COLO668 (cell line): ENCODE data around the gene AMH.

ENCODE experiments used
- DNase-seq: peaks from one replicate; lab custom pipeline; 2025; ENCODE audit not compliant: unreplicated experiment; lab: John Stamatoyannopoulos, UW

AMH gene

DNA sequence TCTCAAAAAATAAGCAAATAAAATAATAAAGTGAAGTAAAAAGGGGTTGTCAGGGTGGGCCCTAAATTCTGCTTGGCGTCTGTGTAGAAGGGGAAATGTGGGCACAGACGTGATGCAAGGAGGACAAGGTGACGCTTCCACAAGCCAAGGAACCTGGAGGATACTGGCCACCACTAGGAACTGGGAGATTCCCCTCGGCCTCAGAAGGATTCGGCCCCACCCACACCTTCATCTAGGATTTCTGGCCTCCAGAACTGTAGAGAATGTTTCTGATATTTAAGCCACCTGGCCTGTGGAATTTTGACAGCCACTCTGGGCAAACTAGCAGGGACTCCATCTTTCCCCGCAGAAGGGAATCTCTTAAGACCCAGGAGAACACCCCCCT, 14.1 kb upstream of the AMH start:
- DNase-seq, result no peak

GRCh38 chr19:2235381-2236063, 13.6 kb upstream of the AMH start:
- peak; percentile 90 for DNase-seq

- no peak for DNase-seq
Measured at GRCh38 chr19:2236064-2236313, 13.1 kb upstream of the AMH start.

DNA sequence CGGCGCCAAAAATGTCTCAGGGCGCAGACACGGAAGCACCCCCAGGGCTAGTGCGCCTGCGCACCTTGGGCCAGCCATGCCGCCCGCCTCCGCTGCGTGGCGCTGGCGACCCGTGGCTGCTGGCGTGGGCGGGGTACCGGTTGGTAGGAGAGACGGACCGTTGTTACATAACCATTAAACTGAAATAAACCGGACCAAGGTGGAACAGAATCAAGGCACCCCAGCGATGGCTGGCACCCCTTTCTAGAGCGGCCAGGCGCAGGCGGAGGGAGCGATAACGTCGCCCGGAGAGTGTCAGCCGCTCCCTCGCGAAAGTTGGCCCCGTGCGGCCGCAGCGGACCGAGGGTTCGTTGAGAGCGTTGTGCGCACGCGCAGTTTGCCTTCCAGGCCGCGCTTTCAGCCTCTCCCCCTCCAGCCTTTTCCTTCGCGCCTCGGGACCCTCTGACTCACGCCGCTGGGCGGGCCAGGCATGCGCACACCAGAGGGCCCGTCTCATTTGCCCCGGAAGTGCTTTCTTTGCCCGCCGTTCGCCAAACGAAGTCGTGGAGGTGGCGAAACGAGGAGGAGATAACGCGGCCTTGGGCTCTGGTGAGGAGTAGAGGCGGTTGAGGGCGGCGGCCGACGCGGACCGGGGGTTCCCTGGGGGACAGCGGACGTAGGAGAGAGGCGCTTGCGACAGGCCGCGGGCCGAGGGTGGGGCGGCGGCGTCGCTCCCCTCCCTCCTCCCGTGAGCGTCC, 12.6 kb upstream of the AMH start, which contains the start of the genes PLEKHJ1 and SF3A2:
Gene PLEKHJ1 (minus strand): TSS at position 16 of the 737 bp plus-strand sequence. CDS start 81 bp downstream, outside the sequence.
Gene SF3A2 (plus strand): TSS at position 511 of the 737 bp plus-strand sequence. CDS start 6,595 bp downstream, outside the sequence.
- DNase-seq, result peak; percentile 98

DNA sequence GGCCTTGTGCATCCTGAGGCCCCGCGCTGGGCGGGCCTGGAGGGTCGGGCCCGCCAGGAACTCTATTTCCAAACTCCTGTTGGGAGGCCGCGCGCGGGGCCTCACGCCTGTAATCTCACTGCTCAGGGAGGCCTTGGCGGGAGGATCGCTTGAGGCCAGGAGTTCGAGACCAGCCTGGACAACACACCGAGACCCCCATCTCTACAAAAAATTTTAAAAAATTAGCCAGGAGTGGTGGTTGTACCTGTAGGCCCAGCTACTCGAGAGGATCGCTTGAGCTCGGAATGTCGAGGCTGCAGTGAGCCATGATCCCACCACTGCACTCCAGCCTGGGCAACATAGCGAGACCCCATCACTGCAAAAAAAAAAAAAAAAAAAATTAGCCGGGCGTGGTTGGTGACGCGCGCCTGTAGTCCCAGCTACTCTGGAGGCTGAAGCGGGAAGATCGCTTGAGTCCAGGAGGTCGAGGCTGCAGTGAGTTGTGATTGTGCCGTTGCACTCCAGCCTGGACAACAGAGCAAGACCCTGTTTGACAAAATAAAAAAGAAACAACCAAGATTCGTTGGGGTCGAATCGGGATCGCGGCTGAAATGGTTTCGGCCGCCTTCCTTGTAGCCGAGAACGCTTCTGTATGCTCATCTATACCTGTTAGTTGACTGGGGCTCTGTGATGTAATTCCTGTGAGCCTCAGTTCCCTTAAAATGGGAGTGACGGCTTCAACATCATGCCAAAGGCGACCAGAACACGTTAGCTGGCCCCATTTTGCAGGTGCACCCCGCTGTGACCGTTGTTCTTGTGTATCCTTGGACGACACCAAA, 11.9 kb upstream of the AMH start:
- DNase-seq, result peak; percentile 32

DNA sequence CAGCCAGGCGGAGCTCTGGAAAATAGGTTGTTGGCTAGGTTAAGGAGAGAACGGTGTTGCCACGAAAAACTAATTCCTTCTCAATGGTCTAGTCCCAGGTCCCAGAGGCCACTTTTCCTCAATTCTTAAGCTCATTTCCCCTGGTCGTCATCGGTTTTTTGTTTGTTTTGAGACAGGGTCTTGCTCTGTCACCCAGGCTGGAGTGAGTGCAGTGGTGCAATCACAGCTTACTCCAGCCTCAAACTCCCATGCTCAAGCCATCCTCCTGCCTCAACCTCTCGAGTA, 11.3 kb upstream of the AMH start:
- no peak for DNase-seq

- no peak for DNase-seq
Measured at GRCh38 chr19:2239173-2239572, 9.9 kb upstream of the AMH start.

GRCh38 chr19:2239771-2240770, 9.1 kb upstream of the AMH start:
- DNase-seq, result peak; percentile 42

DNA sequence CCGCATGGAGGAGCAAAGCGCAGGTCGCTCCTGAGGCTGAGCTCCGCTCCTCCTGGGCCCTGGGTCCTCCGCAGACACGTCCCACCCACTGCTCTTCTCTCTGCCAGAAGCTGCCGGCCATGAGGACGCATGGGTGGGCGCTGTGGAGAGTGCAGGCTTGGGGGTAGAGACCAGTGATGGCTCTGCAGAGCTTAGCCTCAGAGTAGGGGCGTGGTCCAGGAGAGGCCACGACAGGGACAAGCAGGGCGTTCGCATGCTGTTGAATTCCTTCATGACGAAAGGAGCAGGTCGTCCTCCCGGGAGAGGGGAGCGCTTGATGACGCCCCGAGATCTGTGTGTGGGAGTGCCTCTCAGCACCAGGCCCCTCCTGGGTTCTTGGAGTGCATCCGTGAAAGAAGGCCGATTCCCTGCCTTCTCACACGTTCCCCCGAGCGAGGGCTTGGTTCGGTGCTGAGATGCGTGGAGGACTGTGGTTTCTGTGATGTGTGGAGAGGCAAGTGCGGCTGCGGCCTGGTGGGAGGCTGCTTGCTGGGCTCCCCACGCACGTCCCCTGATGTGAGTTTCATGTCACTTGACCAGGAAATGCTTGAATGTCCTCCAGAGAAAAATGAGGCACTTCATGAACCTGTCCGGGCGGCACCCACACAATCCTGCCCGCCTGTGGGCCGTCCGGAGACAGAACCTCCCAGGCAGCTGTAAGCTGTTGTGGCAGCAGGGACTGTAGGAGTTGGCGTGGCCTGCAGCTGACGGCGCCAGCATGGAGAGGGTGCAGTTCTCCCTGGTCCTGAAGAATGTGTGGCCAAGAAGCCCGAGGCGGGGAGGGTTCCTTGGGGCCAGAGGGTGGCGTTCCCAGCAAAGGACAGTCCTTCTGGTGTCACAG, 8.0 kb upstream of the AMH start:
- DNase-seq, result peak; percentile 64

DNA sequence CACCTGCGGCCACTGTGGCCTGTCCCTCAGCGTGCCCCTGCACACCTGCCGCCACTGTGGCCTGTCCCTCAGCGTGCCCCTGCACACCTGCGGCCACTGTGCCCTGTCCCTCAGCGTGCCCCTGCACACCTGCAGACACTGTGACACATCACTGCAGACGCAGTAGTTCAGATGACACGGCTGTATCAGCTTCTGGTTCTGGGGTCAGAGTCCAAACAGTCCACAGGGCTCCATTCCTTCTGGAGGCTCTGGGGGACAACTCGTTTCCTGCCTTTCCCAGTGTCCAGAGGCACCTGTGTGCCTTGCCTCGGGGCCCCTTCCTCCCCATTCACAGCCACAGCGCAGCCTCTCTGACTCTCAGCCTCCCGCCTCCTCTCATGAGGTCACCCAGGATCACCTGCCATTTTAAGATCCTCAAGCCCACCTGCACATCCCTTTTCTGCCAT, 7.0 kb upstream of the AMH start:
- DNase-seq, result peak; percentile 84

- no peak for DNase-seq
Measured at GRCh38 chr19:2242816-2243215, 6.3 kb upstream of the AMH start.

GRCh38 chr19:2243274-2244124, 5.6 kb upstream of the AMH start:
- DNase-seq, result peak; percentile 90

DNA sequence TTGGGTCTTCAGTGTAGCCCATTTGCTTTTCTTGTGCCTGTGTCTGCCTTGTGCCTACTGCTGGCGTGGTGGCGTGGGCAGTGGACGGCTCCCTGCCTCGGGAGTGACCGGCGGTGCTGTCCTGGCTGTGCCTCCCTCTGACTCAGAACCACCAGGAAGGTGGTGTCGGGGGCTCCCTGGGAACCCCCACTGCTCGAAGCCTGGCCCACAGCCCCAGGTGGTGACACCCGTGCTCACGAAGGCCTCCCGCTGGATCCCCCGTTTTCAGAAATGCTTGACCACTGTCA, 5.1 kb upstream of the AMH start:
- DNase-seq, result no peak

- peak; percentile 40 for DNase-seq
Measured at GRCh38 chr19:2244486-2244885, 4.6 kb upstream of the AMH start.

DNA sequence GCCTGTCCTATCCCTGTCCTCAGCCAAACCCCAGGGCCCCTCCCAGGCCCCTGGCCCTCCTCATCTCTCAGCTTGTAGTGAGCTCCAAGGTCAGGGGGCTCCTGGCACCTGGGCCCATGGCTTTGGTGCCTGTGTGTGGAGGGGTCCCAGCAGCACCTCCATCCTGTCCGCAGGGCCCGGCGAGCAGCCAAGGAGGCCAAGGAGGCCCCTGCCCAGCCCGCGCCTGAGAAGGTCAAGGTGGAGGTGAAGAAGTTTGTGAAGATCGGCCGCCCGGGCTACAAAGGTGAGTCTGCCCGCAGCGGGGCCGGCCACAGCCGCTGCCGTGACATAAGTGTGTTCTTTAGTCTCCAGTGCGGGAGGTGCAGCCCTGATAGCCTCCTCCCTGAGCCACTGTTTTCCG, 3.9 kb upstream of the AMH start:
- DNase-seq, result no peak

DNA sequence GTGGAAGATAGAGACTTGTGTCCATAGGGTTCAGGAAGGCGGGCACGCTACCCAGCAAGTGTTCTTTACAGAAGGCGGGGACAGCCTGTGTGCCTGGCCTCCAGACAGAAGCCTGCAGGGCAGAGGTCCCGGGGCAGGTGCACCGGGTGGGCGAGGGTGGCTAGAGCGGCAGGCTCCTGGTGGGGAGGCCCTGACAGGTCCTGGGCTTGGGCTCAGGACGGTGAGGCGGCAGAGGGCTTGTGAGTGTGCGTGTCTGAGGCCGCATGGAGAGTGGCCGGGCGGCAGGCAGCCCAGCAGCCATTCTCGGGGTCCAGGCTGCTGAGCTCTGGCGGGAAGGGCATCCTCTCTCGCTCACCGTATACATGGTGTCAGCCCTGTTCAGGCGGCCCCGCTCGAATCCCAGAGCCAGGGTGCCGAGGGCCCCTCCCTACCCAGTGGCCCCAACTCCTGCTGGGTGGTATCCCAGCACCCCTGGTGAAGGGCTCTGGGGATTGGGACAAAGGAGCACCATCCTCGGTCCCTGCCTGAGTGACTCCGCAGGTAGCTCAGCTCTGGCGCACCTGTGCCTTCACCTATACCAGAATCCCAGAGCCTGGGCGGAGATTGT, 3.0 kb upstream of the AMH start:
- DNase-seq, result no peak

DNA sequence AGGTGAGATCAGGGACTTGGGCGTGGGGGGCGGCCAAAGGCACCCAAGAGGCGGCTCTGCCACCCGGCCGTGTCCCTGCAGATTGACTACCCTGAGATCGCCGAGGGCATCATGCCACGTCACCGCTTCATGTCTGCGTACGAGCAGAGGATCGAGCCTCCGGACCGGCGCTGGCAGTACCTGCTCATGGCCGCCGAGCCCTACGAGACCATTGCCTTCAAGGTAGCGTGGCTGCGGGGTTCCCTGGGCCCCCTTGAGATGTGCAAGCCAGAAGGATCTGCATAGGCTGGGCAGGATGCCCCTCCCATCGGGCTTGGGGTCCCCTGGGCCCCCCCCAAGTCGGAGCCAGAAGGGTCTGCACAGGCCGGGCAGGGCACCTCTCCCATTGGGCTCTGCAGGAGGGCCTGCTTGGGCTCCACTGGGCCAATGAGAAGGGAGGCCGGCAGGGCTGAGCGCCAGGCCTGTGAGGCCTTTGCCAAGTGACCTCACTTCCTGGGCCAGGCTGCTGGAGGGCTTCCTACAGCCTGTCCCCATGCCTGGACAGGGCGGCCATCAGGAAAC, 2.2 kb upstream of the AMH start:
- no peak for DNase-seq

- DNase-seq, result no peak
Measured at GRCh38 chr19:2247433-2248101, 1.6 kb upstream of the AMH start.
